Liver (tissue), 9 donors: ENCODE measurements around the gene PKP3. TPM values are rescaled to one million over a fixed set of nuclear protein-coding genes. Genes with fewer than 3 reads are reported as not detected.

Source experiments
- DNase-seq: peaks from one replicate; pipeline ENCODE4 v3.0.0-alpha.2; 2017; ENCODE audit warnings: low spot score
- H3K27ac ChIP-seq, 2 donors: one replicate each; pipeline ENCODE4 v1.7.0; 2013; ENCODE audit warnings: inconsistent platforms in 2 of 2, low read length in 2 of 2, control low read depth in 1 of 2, low read depth in 1 of 2, mild to moderate bottlenecking in 1 of 2
- H3K27me3 ChIP-seq, 4 donors: one replicate each; pipeline versions ENCODE4 v1.6.1 to v1.7.0; 2013; ENCODE audit warnings: low read length in 3 of 4, inconsistent platforms in 1 of 4, mild to moderate bottlenecking in 1 of 4, moderate library complexity in 1 of 4; ENCODE audit not compliant: control insufficient read depth in 4 of 4, insufficient read depth in 4 of 4
- H3K36me3 ChIP-seq, 4 donors: one replicate each; pipeline versions ENCODE4 v1.6.1 to v1.7.0; 2013; ENCODE audit warnings: low read length in 3 of 4, mild to moderate bottlenecking in 3 of 4, low read depth in 1 of 4, moderate library complexity in 1 of 4; ENCODE audit not compliant: control insufficient read depth in 4 of 4, insufficient read depth in 3 of 4
- H3K4me1 ChIP-seq, 4 donors: one replicate each; pipeline versions ENCODE4 v1.6.1 to v1.7.0; 2013; ENCODE audit warnings: low read length in 3 of 4, mild to moderate bottlenecking in 3 of 4, moderate library complexity in 1 of 4; ENCODE audit not compliant: control insufficient read depth in 4 of 4, insufficient read depth in 4 of 4
- H3K4me3 ChIP-seq, 3 donors: one replicate each; pipeline versions ENCODE4 v1.6.1 to v1.7.0; 2013; ENCODE audit warnings: low read length in 3 of 3, control low read depth in 1 of 3, low read depth in 1 of 3, mild to moderate bottlenecking in 1 of 3
- H3K9ac ChIP-seq, 2 donors: one replicate each; pipeline ENCODE4 v1.7.0; 2013; ENCODE audit warnings: low read length in 2 of 2, mild to moderate bottlenecking in 2 of 2, moderate library complexity in 2 of 2, control low read depth in 1 of 2, low read depth in 1 of 2
- H3K9me3 ChIP-seq, 4 donors: one replicate each; pipeline versions ENCODE4 v1.6.1 to v1.7.0; 2013; ENCODE audit warnings: low read length in 3 of 4; ENCODE audit not compliant: control insufficient read depth in 4 of 4
- EGR1 ChIP-seq, 2 donors: IDR thresholded peaks; 2 replicates each; pipeline ENCODE4 v1.6.1; 2016 to 2018; ENCODE audit warnings: antibody characterized with exemption in 2 of 2, low read depth in 2 of 2
- FOXA1 ChIP-seq: IDR thresholded peaks from 2 replicates; pipeline ENCODE4 v1.6.1; 2016; ENCODE audit warnings: antibody characterized with exemption
- FOXA2 ChIP-seq: IDR thresholded peaks from 2 replicates; pipeline ENCODE4 v1.6.1; 2016; ENCODE audit warnings: antibody characterized with exemption
- HNF4A ChIP-seq, 2 donors: conservative IDR thresholded peaks; 2 replicates each; pipeline ENCODE4 v1.6.1; 2016; ENCODE audit warnings: antibody characterized with exemption in 2 of 2, mild to moderate bottlenecking in 2 of 2
- HNF4G ChIP-seq: IDR thresholded peaks from 2 replicates; pipeline ENCODE4 v1.6.1; 2016; ENCODE audit warnings: antibody characterized with exemption
- JUND ChIP-seq, 2 donors: IDR thresholded peaks; 2 replicates each; pipeline ENCODE4 v1.6.1; 2016; ENCODE audit warnings: antibody characterized with exemption in 2 of 2
- MAX ChIP-seq: IDR thresholded peaks from 2 replicates; pipeline ENCODE4 v1.6.1; 2016; ENCODE audit warnings: antibody characterized with exemption
- NR2F2 ChIP-seq: IDR thresholded peaks from 2 replicates; pipeline ENCODE4 v1.6.1; 2016; ENCODE audit warnings: antibody characterized with exemption
- RAD21 ChIP-seq, 2 donors: IDR thresholded peaks; 2 replicates each; pipeline ENCODE4 v1.6.1; 2016; ENCODE audit warnings: antibody characterized with exemption in 2 of 2, mild to moderate bottlenecking in 2 of 2
- RXRA ChIP-seq, 2 donors: IDR thresholded peaks; 2 replicates each; pipeline ENCODE4 v1.6.1; 2017 to 2018; ENCODE audit warnings: antibody characterized with exemption in 2 of 2, mild to moderate bottlenecking in 1 of 2
- YY1 ChIP-seq: IDR thresholded peaks from 2 replicates; pipeline ENCODE4 v1.6.1; 2016; ENCODE audit warnings: antibody characterized with exemption, mild to moderate bottlenecking
- WGBS: extraction: QIAGEN DNeasy Blood & Tissue Kit; methylation state at CpG from one replicate; pipeline ENCODE4 v1.1.7; 2013; 5-methylcytosine and 5-hydroxymethylcytosine counted together
- polyA plus RNA-seq, 2 donors: library from polyadenylated mRNA; stranded (reverse) in 1 of 2; unstranded in 1 of 2; fragments of 200-250 nt in 1 of 2; fragments of >200 nt in 1 of 2; fragmentation: Nextera tagmentation in 1 of 2; extraction: Ambion mirVana in 1 of 2; gene quantifications; one replicate each; pipeline versions ENCODE4 v1.2.1 to v1.2.3, GENCODE V29; 2013 to 2015
- total RNA-seq, 2 donors: library from RNA; depleted of rRNA; stranded (reverse); fragments of >200 nt; gene quantifications; one replicate each; pipeline ENCODE4 v1.2.3, GENCODE V29; 2014
- TF ChIP-seq, protein P1 (sequence below): IDR thresholded peaks from 2 replicates; pipeline ENCODE4 v1.6.1; 2016; ENCODE audit warnings: antibody characterized with exemption
- TF ChIP-seq, protein P2 (sequence below): IDR thresholded peaks from 2 replicates; pipeline ENCODE4 v1.6.1; 2016; ENCODE audit warnings: antibody characterized with exemption, mild to moderate bottlenecking
- TF ChIP-seq, protein P3 (sequence below): fragments of 150-350 bp; IDR thresholded peaks from 2 replicates; pipeline ENCODE4 v1.5.1; 2017; ENCODE audit warnings: improper control_type of control experiment, low read depth, low read length; ENCODE audit not compliant: missing input control
- donor health status: healthy.
- donor health status: healthy.
- donor health status: healthy.
- donor health status: healthy.
- donor health status: healthy.

Gene PKP3
- total and polyA plus RNA-seq, 4 donors: 0.08 to 0.37 (median 0.25) TPM; not detected in 1

GRCh38 chr11:376531-377173 lies 17.4 kb upstream of the PKP3 start:
- TF ChIP-seq JUND (IDR thresholded peaks at IDR 0.05) (no peak), RXRA (IDR thresholded peaks at IDR 0.05) (no peak), FOXA1 (no peak)
- WGBS: 95% methylated on average over 70 of the region's 70 CpGs
- no peak for DNase-seq

GRCh38 chr11:377174-377865 lies 16.7 kb upstream of the PKP3 start:
- Histone ChIP-seq H3K27me3 (no peaks in the 10 kb centered on the region), H3K4me1 (peaks cover 0 to 1% (median 0%) of the 10 kb centered on the region in 4 donors), H3K9ac (no peak overlapping the region), H3K36me3 (no peaks in the 10 kb centered on the region), H3K9me3 (no peaks in the 10 kb centered on the region), H3K27ac (no peak overlapping the region), H3K4me3 (no peak overlapping the region)
- DNase-seq: no peak
- TF ChIP-seq, protein P1, sequence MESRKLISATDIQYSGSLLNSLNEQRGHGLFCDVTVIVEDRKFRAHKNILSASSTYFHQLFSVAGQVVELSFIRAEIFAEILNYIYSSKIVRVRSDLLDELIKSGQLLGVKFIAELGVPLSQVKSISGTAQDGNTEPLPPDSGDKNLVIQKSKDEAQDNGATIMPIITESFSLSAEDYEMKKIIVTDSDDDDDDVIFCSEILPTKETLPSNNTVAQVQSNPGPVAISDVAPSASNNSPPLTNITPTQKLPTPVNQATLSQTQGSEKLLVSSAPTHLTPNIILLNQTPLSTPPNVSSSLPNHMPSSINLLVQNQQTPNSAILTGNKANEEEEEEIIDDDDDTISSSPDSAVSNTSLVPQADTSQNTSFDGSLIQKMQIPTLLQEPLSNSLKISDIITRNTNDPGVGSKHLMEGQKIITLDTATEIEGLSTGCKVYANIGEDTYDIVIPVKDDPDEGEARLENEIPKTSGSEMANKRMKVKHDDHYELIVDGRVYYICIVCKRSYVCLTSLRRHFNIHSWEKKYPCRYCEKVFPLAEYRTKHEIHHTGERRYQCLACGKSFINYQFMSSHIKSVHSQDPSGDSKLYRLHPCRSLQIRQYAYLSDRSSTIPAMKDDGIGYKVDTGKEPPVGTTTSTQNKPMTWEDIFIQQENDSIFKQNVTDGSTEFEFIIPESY: no peak
- TF ChIP-seq MAX: no peak
- no peak for TF ChIP-seq YY1
- no peak for TF ChIP-seq FOXA1
- no peak for TF ChIP-seq FOXA2
- TF ChIP-seq RXRA (IDR thresholded peaks at IDR 0.05): no peak
- TF ChIP-seq HNF4A (conservative IDR thresholded peaks at IDR 0.05): no peak
- TF ChIP-seq, protein P2, sequence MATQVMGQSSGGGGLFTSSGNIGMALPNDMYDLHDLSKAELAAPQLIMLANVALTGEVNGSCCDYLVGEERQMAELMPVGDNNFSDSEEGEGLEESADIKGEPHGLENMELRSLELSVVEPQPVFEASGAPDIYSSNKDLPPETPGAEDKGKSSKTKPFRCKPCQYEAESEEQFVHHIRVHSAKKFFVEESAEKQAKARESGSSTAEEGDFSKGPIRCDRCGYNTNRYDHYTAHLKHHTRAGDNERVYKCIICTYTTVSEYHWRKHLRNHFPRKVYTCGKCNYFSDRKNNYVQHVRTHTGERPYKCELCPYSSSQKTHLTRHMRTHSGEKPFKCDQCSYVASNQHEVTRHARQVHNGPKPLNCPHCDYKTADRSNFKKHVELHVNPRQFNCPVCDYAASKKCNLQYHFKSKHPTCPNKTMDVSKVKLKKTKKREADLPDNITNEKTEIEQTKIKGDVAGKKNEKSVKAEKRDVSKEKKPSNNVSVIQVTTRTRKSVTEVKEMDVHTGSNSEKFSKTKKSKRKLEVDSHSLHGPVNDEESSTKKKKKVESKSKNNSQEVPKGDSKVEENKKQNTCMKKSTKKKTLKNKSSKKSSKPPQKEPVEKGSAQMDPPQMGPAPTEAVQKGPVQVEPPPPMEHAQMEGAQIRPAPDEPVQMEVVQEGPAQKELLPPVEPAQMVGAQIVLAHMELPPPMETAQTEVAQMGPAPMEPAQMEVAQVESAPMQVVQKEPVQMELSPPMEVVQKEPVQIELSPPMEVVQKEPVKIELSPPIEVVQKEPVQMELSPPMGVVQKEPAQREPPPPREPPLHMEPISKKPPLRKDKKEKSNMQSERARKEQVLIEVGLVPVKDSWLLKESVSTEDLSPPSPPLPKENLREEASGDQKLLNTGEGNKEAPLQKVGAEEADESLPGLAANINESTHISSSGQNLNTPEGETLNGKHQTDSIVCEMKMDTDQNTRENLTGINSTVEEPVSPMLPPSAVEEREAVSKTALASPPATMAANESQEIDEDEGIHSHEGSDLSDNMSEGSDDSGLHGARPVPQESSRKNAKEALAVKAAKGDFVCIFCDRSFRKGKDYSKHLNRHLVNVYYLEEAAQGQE: no peak
- no peak for TF ChIP-seq NR2F2
- no peak for TF ChIP-seq HNF4G
- no peak for TF ChIP-seq EGR1 (IDR thresholded peaks at IDR 0.05; ENCODE audit: low read depth in 2 of 2)
- no peak for TF ChIP-seq JUND (IDR thresholded peaks at IDR 0.05)
- TF ChIP-seq, protein P3, sequence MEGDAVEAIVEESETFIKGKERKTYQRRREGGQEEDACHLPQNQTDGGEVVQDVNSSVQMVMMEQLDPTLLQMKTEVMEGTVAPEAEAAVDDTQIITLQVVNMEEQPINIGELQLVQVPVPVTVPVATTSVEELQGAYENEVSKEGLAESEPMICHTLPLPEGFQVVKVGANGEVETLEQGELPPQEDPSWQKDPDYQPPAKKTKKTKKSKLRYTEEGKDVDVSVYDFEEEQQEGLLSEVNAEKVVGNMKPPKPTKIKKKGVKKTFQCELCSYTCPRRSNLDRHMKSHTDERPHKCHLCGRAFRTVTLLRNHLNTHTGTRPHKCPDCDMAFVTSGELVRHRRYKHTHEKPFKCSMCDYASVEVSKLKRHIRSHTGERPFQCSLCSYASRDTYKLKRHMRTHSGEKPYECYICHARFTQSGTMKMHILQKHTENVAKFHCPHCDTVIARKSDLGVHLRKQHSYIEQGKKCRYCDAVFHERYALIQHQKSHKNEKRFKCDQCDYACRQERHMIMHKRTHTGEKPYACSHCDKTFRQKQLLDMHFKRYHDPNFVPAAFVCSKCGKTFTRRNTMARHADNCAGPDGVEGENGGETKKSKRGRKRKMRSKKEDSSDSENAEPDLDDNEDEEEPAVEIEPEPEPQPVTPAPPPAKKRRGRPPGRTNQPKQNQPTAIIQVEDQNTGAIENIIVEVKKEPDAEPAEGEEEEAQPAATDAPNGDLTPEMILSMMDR: no peak
- TF ChIP-seq RAD21 (IDR thresholded peaks at IDR 0.05): no peak
- WGBS: 91% methylated on average over 44 of the region's 44 CpGs

More at GRCh38 chr11:376531-377173, 17.4 kb upstream of the PKP3 start:
- no peaks in the 10 kb centered on the region for H3K27me3 ChIP-seq
- H3K4me3 ChIP-seq: no peak overlapping the region
- no peak overlapping the region for H3K27ac ChIP-seq
- no peaks in the 10 kb centered on the region for H3K36me3 ChIP-seq
- no peak overlapping the region for H3K9ac ChIP-seq
- H3K9me3 ChIP-seq: no peaks in the 10 kb centered on the region
- H3K4me1 ChIP-seq: peaks cover 0 to 1% (median 0%) of the 10 kb centered on the region in 4 donors
